ENCODE measurements around the gene ZFPM1. TPM values are rescaled to one million over a fixed set of nuclear protein-coding genes. Genes with fewer than 3 reads are reported as not detected.

ZFPM1 gene
- total RNA-seq, 2 donors from 2014 or later, result 18.1 to 21.5 TPM

- no peak overlapping the region for H3K27ac Mint-ChIP-seq
- H3K36me3 Mint-ChIP-seq (ENCODE audit: low read depth), result no peaks in the 10 kb centered on the region
- no peak overlapping the region for H3K27ac ChIP-seq (ENCODE audit: low read depth, low read length)
- no peaks in the 10 kb centered on the region for H3K4me1 ChIP-seq (ENCODE audit: control insufficient read depth, insufficient read depth, low read length)
- H3K9ac ChIP-seq (ENCODE audit: extremely low read depth, low read length, poor library complexity, severe bottlenecking), result no peak overlapping the region
- H3K9me3 Mint-ChIP-seq, result no peaks in the 10 kb centered on the region
- H3K4me3 Mint-ChIP-seq, result no peak overlapping the region
- H3K27me3 Mint-ChIP-seq (ENCODE audit: insufficient read depth), result no peaks in the 10 kb centered on the region
- no peaks in the 10 kb centered on the region for H3K9me3 ChIP-seq (ENCODE audit: control insufficient read depth, low read length)
- TF ChIP-seq CTCF (conservative IDR thresholded peaks at IDR 0.05), result no peak
- no peak overlapping the region for H3K4me3 ChIP-seq (ENCODE audit: low read length)
- no peaks in the 10 kb centered on the region for H3K27me3 ChIP-seq (ENCODE audit: control insufficient read depth, insufficient read depth, low read length, poor library complexity, severe bottlenecking)
- no peak for DNase-seq
- no peaks in the 10 kb centered on the region for H3K4me1 Mint-ChIP-seq
- WGBS, 2 experiments (ENCODE audit: insufficient coverage in 1 of 2, insufficient read length in 1 of 2), result 91 to 100% methylated on average over 4 to 13 of the region's 14 CpGs
- no peaks in the 10 kb centered on the region for H3K36me3 ChIP-seq (ENCODE audit: control insufficient read depth, insufficient read depth, low read length)
Measured at GRCh38 chr16:88421301-88421700, 31.8 kb upstream of the ZFPM1 start.

GRCh38 chr16:88421871-88422433 is 31.1 kb upstream of the ZFPM1 start:
- Mint-ChIP-seq H3K27me3 (ENCODE audit: insufficient read depth) (no peaks in the 10 kb centered on the region), H3K36me3 (ENCODE audit: low read depth) (no peaks in the 10 kb centered on the region), H3K4me1 (no peaks in the 10 kb centered on the region), H3K27ac (no peak overlapping the region), H3K4me3 (no peak overlapping the region), H3K9me3 (no peaks in the 10 kb centered on the region)
- no peaks in the 10 kb centered on the region for H3K9me3 ChIP-seq (ENCODE audit: control insufficient read depth, low read length)
- DNase-seq, result no peak
- no peak for TF ChIP-seq CTCF (conservative IDR thresholded peaks at IDR 0.05)
- 51 to 100% methylated on average over 1 to 5 of the region's 5 CpGs for WGBS, 2 experiments (ENCODE audit: insufficient coverage in 1 of 2, insufficient read length in 1 of 2)
- no peak overlapping the region for H3K27ac ChIP-seq (ENCODE audit: low read depth, low read length)
- no peaks in the 10 kb centered on the region for H3K36me3 ChIP-seq (ENCODE audit: control insufficient read depth, insufficient read depth, low read length)
- no peaks in the 10 kb centered on the region for H3K4me1 ChIP-seq (ENCODE audit: control insufficient read depth, insufficient read depth, low read length)
- H3K9ac ChIP-seq (ENCODE audit: extremely low read depth, low read length, poor library complexity, severe bottlenecking), result no peak overlapping the region
- no peaks in the 10 kb centered on the region for H3K27me3 ChIP-seq (ENCODE audit: control insufficient read depth, insufficient read depth, low read length, poor library complexity, severe bottlenecking)
- no peak overlapping the region for H3K4me3 ChIP-seq (ENCODE audit: low read length)

- WGBS, 2 experiments (ENCODE audit: insufficient coverage in 1 of 2, insufficient read length in 1 of 2), result 42 to 48% methylated on average over 3 of the region's 3 CpGs
- Mint-ChIP-seq H3K36me3 (ENCODE audit: low read depth) (no peaks in the 10 kb centered on the region), H3K27ac (no peak overlapping the region), H3K4me3 (no peak overlapping the region), H3K27me3 (ENCODE audit: insufficient read depth) (no peaks in the 10 kb centered on the region), H3K9me3 (no peaks in the 10 kb centered on the region), H3K4me1 (no peaks in the 10 kb centered on the region)
- no peaks in the 10 kb centered on the region for H3K9me3 ChIP-seq (ENCODE audit: control insufficient read depth, low read length)
- H3K9ac ChIP-seq (ENCODE audit: extremely low read depth, low read length, poor library complexity, severe bottlenecking), result no peak overlapping the region
- H3K36me3 ChIP-seq (ENCODE audit: control insufficient read depth, insufficient read depth, low read length), result no peaks in the 10 kb centered on the region
- no peak overlapping the region for H3K4me3 ChIP-seq (ENCODE audit: low read length)
- H3K27me3 ChIP-seq (ENCODE audit: control insufficient read depth, insufficient read depth, low read length, poor library complexity, severe bottlenecking), result no peaks in the 10 kb centered on the region
- DNase-seq, result no peak
- no peak overlapping the region for H3K27ac ChIP-seq (ENCODE audit: low read depth, low read length)
- H3K4me1 ChIP-seq (ENCODE audit: control insufficient read depth, insufficient read depth, low read length), result no peaks in the 10 kb centered on the region
- no peak for TF ChIP-seq CTCF (conservative IDR thresholded peaks at IDR 0.05)
Measured at GRCh38 chr16:88422733-88423447, 30.2 kb upstream of the ZFPM1 start.
